ENCODE measurements around the gene BHLHA15.

Gene BHLHA15

DNA sequence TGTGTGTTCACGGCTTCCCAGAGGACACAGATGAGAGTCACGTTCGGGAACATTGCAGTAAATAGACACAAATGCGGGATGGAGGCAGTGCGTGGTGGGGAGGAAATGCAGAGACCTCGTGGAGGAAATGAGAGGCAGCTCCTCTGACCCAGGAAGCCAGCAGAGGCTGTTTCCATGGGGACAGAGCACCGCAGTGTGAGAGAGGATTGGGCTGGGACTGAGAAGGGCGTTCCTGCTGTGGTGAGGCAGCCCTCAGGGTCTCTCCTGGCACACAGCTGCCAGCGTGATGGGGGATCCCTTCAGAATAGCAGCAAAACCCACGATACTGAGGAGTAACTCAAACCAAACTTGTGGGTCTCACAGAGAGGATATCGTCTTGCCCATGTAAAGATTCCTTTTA is 21.7 kb upstream of the BHLHA15 start:
- DNase-seq: no peak

DNA sequence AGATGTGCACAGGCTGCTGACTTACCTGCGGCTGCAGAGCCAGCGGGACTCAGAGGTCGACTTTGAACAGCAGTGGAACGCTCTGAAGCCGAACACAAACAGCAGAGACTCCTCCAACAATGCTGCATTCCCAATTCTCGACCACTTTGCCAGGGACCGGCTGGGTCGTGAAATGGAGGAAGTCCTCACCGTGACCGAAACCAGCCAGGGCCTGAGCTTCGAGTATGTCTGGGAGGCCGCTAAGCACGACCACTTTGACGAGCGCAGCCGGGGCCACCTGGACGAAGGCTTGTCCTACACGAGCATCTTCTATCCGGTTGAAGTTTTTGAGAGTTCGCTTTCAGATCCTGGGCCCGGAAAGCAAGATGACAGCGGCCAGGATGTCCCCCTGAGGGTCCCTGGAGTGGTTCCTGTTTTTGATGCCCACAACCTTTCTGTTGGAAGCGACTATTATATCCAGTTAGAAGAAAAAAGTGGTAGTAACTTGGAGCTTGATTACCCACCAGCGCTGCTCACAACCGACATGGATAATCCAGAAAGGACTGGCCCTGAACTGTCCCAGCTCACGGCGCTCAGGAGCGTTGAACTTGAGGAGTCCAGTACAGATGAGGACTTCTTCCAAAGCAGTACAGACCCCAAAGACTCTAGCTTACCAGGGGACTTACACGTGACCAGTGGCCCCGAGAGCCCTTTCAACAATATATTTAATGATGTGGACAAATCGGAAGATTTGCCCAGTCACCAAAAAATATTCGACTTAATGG is 19.4 kb upstream of the BHLHA15 start:
- no peak for DNase-seq

DNA sequence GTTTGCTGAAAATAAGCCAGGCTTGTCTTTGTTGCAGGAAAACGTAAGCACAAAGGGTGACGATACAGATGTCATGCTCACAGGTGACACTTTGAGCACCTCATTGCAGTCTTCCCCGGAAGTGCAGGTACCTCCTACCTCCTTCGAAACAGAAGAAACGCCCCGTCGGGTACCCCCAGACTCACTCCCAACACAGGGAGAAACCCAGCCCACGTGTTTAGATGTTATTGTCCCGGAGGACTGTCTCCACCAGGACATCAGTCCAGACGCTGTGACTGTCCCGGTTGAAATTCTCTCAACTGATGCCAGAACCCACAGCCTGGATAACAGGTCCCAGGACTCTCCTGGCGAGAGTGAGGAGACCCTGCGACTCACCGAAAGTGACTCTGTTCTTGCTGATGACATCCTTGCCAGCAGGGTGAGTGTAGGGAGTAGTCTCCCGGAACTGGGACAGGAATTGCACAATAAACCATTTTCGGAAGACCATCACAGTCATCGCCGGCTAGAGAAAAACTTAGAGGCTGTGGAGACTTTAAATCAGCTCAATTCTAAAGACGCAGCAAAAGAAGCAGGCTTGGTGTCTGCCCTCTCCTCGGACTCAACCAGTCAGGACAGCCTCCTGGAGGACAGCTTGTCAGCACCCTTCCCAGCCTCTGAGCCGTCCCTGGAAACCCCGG is 18.3 kb upstream of the BHLHA15 start:
- DNase-seq: no peak

DNA sequence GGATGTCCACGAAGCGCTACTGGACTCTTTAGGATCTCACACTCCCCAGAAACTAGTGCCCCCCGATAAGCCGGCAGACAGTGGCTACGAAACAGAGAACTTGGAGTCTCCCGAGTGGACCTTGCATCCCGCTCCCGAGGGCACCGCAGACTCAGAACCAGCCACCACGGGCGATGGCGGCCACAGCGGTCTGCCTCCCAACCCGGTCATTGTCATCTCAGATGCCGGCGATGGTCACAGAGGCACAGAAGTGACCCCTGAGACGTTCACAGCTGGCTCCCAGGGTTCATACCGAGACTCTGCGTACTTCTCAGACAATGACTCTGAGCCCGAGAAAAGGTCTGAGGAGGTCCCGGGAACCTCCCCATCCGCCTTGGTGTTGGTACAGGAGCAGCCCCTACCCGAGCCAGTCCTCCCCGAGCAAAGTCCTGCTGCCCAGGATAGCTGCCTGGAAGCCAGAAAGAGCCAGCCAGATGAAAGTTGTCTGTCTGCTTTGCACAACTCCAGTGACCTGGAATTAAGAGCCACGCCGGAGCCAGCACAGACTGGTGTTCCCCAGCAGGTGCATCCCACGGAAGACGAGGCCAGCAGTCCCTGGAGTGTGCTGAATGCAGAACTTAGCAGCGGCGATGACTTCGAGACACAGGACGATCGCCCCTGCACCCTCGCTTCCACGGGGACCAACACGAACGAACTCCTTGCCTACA is 17.6 kb upstream of the BHLHA15 start:
- DNase-seq: no peak

DNA sequence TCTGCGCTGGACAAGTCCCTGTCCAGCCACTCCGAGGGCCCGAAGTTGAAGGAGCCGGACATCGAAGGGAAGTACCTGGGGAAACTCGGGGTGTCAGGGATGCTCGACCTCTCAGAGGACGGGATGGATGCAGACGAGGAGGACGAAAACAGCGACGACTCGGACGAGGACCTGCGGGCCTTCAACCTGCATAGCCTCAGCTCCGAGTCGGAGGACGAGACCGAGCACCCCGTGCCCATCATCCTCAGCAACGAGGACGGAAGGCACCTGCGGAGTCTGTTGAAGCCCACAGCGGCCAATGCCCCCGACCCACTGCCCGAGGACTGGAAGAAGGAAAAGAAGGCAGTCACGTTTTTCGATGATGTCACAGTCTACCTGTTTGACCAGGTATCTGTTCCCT is 17.1 kb upstream of the BHLHA15 start:
- DNase-seq: no peak

DNA sequence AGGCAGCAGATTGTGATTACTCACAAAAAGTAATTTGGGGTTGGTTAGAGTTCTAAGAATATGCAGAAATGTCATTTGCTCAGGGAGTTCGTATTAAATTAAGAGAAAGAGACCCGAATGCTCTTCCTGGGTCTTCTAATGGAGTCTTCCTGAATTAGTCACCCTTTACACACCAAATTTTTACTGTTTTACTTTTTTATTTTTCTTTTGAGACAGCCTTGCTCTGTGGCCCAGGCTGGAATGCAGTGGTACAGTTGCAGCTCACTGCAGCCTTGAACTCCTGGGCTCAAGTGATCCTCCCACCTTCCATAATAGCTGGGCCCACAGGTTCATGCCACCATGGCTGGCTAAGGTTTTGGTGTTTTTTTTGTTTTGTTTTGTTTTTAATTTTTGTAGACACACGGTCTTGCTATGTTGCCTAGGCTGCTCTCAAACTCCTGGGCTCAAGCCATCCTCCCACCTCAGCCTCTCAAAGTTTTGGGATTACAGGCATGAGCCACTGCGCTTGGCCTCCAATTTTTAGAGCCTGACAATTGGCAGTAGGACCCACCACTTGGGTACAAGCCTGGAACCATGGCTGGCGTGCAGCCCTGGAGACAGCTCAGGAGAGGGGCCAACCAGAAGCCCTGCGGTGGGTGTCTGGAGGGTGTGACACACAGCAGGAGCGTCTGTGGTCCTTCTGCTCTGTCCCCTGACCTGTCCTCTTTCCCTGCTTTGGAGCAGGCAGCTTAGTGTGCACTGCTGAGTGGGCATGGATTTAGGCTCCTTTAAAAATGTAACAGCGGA is 16.4 kb upstream of the BHLHA15 start:
- DNase-seq: no peak

DNA sequence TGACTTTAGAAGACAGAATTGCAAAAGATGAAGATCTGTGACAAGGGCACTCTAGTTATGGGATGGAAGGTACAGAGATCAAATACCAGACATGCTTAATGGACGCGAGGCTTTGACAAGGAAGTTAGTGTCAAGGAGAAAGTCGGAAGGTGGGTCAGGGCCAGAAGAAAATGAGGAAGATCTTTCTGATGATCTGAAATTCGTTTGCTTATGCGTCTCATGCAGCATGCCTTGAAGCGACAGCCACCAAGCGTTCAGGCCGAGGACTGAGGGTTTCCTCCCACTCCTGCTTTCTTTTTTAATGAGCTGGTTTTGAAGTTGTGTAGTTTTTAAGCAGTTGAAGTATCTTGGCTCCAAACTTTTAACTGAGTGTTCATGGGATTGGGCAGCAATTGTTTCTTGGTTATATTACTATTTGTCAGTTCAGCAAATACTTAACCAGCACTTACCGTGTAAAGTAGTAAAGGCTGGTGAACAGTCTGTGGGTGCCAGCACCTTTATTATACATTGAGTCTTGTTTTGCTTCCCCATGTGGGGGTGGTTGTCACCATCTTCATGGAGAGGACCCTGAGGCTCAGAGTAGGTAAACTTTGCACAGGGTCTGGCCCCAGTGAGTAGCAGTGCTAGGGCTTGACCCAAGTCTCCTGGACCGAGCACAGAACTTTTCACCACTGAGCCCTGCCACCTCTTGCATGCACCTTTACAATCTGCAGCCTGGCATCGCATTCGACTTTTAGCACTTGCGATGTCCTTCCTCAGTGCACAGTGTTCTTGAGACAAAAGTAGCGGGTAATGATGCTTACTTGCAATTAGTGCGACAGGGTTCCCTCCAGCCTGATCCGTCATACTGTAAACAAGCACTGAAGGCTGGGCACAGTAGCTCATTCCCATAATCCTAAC is 14.3 kb upstream of the BHLHA15 start:
- no peak for DNase-seq

DNA sequence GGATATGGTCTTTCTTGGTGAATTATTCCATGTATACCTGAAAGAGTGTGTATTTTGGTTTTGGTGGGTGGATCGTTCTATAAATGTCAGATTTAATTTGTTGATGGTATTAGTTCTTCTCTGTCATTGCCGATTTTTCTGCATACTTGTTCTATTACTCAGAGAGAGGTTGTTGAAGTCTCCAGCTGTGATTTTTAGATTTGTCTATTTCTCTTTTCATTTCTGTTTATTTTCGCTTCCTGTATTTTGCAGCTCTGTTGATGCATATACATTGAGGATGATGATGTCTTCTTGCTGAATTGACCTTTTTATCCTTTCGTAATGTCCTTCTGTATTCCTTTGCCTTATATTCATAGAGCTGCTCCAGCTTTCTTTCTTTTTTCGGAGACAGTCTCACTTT is 12.1 kb upstream of the BHLHA15 start:
- no peak for DNase-seq

DNA sequence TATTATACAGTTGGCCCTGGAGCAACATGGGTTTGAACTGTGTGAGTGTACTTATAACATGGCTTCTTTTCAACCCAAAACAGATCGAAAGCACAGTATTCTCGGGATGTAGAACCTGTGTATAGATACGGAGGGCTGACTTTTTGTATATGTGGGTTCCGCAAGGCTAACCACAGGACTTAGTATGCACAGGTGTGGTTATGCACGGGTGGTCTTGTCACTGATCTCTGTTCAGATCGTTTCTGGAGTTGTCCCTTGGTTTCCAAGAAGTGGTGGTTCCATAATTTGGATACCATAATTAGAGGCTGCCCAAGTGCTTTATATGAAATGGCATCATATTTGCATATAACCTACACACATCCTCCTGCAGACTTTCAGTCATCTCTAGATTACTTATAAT is 10.9 kb upstream of the BHLHA15 start:
- DNase-seq: no peak

DNA sequence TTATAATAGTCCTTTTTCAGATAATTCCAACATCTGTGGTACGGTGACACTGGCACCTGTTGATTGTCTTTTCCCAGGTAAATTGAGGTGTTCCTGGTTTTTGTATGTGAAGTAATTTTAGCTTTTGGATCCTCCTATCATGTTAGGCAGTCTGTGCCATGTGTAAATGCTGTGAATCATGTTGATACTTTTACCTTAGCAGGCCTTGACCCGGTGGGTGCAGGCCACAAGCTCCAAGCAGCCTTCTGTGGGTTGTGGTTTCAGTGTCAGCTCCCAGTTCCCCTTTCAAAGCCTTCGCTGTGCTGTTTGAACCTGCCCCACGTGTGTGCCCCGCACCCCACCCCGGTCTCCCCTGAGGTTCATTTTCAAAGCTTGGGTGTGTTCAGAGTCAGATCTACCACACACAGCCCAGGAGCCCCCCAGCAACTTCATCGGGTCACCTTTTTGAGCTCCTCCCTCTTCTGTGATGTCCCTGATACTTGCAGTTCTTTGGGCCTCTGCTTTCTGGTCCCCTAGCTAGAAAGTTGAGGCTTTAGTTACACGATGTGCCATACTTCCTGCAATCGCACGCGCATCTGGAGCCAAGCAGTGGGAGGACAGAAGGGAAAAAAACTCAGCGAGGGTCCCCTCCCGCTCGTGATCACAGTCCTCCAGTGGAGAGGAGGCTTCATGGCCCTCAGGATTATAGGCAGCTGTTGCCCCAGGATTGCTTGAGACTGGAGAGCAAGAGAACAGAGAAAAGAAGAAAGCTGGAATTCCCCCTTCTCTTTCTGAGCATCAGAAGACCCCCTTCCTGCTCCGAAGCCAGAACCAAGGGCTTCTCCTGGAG is 8.7 kb upstream of the BHLHA15 start:
- DNase-seq: no peak

DNA sequence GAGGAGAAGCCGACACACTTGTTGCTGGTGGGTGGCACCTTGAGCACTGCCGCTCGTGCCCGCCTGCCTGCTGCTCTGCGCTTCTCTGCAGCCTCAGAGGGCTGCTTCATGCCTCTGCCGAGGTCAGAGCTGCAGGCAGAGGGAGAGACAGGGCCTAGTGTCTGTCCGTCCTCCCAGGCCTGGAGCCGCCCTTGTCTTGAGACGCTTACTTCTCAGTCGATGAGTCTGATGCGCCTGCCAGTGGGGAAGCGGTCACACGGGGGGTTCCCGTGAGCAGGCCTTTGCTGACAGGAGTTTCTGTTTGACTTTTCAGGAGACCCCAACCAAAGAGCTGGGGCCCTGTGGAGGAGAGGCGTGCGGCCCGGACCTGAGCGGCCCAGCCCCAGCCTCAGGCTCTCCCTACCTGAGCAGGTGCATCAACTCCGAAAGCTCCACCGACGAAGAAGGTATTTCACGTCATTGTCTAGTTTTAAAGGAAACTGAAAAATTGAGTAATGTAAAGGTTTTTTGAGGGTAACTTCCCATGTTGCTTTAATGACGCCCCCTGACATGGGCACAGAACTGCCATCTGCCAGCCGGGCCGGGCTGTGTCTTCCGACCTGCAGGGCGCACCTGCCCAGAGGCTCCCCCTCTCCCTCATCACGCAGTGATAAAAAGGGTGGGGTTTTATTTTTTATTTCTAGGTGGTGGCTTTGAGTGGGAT is 7.8 kb upstream of the BHLHA15 start:
- no peak for DNase-seq

DNA sequence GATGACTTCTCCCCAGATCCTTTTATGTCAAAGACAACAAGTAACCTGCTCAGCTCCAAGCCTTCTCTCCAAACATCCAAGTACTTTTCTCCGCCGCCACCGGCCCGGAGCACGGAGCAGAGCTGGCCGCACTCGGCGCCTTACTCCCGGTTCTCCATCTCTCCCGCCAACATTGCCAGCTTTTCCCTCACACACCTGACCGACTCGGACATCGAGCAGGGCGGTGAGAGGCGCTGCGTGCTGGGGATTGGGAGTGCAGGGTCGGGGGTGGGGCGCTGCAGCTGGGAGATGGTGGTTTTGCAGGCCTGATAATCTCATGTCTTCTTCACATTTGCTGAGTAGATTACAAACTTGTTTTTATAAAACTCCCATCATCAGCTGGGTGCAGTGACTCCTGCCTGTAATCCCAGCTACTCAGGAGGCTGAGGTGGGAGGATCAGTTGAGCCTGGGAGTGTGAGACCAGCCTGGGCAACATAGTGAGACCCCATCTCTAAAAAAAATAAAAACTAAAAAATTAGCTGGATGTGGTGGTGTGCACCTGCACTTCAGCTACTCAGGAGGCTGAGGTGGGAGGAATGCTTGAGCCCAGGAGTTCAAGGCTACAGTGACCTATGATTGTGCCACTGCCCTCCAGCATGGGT is 7.2 kb upstream of the BHLHA15 start:
- no peak for DNase-seq

DNA sequence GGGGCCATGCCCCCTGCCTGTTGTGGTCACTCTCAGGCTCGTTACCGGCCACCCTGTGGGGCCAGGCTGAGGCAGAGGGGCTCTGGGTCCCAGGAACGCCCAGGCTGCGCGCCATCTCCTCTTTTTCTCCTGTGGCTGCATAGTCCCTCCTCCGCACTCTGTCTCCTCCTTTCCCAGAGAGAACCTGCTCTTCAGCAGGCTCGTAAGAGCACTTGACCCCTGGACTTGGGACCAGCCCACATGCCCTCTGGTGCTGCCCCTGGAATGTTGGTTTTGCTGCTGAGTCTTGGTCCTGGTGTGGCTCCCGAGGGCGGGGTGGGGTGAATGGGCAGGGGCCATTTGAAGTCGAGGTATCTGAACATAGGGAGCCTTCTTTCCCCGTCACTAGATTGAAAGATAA is 6.6 kb upstream of the BHLHA15 start:
- DNase-seq: no peak

DNA sequence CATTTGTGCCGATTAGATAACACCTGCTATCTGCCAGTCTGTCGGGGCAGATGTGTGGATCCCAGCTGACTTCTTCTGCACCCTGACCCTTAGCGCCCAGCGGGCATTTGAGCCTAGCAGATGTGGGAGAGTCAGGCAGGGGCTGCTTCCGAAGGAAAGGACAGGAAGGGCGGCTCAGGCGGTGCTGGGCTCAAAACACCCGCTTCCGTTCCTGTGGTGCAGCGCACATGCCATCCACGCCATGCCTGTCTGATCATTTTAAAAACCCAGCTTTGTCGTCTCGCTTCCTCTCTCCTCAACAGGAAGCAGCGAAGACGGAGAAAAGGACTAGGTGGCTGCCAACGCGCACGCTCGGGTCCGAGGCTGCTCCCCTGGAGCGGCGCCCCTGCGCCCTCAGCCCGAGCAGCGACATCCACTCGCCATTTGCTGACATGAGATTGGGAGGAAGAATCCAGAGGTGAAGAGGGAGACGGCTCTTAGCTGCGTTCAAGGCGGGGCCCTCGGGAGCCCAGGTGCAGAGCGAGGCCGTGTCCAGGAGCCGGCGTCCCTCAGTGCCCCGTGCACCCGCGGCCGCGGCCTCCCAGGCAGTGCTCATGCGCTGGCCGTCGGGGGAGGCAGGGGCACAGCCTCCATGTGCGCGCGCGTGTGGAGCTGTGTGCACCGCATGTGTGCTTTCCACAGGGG is 5.9 kb upstream of the BHLHA15 start:
- DNase-seq: no peak

DNA sequence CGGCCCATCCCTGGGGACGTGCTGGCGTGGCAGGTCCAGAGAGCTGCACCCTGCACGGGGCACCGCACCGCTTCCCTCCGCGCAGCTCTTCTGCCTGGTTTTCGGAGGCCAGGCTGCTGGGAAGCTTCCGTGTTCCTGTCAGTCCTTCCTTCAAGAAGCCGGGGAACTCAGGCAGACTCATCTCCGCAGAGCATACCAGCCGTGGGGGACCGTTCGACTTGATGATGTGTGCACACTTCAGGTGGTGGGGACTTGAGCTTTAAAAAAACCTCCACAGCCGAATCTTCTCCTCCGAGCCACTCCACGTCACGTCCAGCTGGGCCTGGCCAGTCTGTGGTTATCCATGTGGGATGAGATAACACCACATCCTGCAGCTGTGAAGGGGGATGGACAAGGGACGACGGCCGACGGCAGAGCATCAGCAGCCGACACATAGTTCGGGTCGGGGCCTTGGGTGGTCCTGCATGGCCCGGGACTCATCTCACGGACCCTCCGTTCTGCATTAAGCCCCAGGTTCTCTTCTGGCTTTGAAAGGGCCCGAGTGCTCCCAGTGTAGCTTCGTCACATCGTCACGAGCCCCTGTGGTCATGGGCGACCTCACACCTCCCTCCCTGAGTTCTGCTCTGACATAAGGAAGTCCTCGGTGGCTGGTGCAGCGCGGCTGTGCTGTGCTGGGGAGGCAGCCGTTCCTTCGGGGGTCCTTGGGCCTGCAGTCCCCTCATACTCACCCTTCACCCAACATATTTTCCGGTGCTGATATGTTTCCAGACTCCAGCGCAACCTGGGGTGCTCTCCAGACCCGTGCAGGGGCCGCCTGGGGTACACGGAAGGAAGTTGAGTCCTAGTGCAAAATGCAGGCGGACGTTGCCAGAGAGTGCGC is 4.5 kb upstream of the BHLHA15 start:
- DNase-seq: no peak

DNA sequence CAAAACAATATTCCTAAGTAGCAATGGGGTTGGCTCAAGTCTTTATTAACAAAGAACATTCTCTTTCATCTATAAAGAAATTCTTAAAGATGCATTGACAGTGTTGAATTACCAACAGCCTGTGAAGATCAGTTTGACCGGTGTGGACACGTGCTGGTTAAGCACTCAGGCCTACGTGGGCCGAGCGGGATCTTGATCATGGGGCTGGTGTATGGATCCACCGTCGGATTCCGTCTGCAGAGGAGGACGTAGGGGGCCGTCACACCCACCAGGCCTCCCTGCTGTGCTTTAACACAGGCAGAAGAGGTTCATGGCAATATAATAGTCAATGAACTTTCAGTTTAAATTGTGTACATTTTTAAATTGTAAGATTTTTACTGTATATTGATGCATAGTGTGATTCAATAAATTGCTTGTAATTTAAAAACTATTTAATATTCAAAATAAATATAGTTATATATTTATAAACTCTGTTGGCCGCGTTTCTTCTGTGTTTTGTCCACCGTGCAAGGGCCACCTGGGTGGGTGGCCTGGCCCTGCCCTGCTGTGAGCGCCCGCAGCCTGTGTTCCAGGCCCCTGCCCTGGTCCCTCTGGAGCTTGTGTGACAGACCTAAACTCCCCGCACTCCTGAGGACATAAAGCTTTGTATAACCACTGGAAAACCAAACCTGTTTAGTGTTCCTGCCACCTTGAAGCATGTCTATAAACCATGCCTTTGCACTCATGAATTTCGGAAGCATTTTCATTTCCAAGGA is 1.9 kb upstream of the BHLHA15 start:
- DNase-seq: no peak

DNA sequence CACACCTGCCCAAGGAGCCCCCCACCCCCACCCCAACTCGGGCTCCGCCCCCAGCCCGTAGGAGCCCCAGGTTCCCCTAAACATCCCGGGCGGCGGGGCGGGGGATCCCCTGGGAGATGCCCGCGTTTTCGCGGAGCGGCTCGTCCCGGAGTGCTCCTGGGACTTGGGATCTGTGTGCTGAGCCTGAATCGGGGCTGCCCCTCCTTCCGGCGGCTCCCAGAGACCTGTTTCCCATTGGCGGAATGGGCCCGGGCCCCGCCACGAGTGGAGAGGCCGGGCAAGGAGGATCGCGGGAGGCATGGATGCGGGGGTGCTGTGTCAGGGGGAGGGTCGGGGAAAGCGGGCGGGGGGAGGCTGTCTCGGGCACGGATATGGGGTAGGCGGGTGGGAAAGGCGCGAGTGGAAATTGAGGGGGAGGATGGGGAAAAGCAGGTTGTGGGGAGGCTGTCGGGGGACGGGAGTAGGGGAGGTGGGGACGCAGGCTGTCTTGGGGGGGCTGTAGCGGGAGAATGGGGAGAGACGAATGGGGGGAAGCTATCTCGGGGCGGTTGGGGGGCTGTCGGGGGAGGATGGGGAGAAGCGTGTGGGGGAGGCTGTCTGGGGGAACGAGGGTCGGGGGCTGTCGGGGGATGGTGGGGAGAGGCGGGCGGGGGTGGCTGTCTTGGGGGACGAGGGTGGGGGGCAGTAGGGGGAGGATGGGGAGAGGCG is 572 bp upstream of the BHLHA15 start:
- peak; percentile 76 for DNase-seq
